Medulla oblongata (tissue), 1 donor: ENCODE measurements around the gene ITGB1.

ENCODE experiments used
- DNase-seq: peaks from one replicate; pipeline ENCODE4 v3.0.0-alpha.2; 2015; ENCODE audit errors: extremely low spot score

Gene ITGB1

GRCh38 chr10:32955790-32956189 is 2.2 kb downstream of the ITGB1 start:
- no peak for DNase-seq

GRCh38 chr10:32955299-32955772 is 2.7 kb downstream of the ITGB1 start:
- DNase-seq = no peak

GRCh38 chr10:32954545-32955298 is 3.3 kb downstream of the ITGB1 start:
- no peak for DNase-seq

GRCh38 chr10:32954080-32954479 is 4.0 kb downstream of the ITGB1 start:
- DNase-seq = no peak

- no peak for DNase-seq
Observed at GRCh38 chr10:32953277-32953927, 4.6 kb downstream of the ITGB1 start.

GRCh38 chr10:32952541-32953276 is 5.3 kb downstream of the ITGB1 start:
- no peak for DNase-seq

- no peak for DNase-seq
Observed at GRCh38 chr10:32952094-32952493, 5.9 kb downstream of the ITGB1 start.

- DNase-seq = no peak
Observed at GRCh38 chr10:32951111-32951510, 6.9 kb downstream of the ITGB1 start.

- no peak for DNase-seq
Observed at GRCh38 chr10:32950591-32951108, 7.4 kb downstream of the ITGB1 start.

- no peak for DNase-seq
Observed at GRCh38 chr10:32949221-32949678, 8.8 kb downstream of the ITGB1 start.

GRCh38 chr10:32948451-32948850 is 9.6 kb downstream of the ITGB1 start:
- no peak for DNase-seq

GRCh38 chr10:32947586-32947985 is 10.4 kb downstream of the ITGB1 start:
- no peak for DNase-seq

- no peak for DNase-seq
Observed at GRCh38 chr10:32946108-32946507, 11.9 kb downstream of the ITGB1 start.

GRCh38 chr10:32943854-32944661 is 14.0 kb downstream of the ITGB1 start:
- no peak for DNase-seq

- DNase-seq = no peak
Observed at GRCh38 chr10:32943395-32943794, 14.6 kb downstream of the ITGB1 start.

- DNase-seq = no peak
Observed at GRCh38 chr10:32942081-32942480, 15.9 kb downstream of the ITGB1 start.

GRCh38 chr10:32941357-32941756 is 16.7 kb downstream of the ITGB1 start:
- DNase-seq = no peak

GRCh38 chr10:32940321-32941301 is 17.4 kb downstream of the ITGB1 start:
- DNase-seq = no peak

- DNase-seq = no peak
Observed at GRCh38 chr10:32939296-32940111, 18.5 kb downstream of the ITGB1 start.
